ENCODE data around the gene ZNF277.

DNA sequence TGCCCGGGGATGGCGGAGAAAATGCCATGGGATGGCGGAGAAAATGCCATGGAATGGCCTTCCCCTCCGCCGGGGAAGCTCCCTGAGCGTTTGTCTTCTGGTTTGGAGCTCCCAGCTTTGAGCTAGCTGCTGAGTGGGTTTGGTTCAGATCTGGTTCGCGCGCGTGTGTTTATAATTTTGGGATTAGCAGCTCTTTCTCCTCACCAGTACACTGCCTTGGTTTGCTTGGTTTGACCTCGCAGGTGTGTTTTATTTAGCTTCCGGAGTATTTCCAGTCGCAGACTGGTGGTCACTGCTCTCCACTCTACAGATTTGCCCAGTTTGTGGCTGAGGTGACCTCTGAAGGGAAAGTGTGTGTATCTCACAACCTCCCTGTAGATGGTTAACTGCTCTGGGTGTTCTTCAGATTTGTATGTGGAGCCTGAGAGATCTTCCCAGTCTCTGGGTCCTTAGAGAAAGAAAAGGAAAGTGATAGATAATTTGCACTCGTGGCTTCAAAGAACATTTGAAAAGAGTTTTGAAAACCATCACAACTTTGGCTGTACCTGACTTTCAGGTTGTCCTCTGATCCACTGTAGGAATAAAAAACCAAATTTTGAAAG lies 597 bp downstream of the ZNF277 start:
- TF ChIP-seq POLR2A (IDR thresholded peaks at IDR 0.05), result no peak
- TF ChIP-seq, protein P1, sequence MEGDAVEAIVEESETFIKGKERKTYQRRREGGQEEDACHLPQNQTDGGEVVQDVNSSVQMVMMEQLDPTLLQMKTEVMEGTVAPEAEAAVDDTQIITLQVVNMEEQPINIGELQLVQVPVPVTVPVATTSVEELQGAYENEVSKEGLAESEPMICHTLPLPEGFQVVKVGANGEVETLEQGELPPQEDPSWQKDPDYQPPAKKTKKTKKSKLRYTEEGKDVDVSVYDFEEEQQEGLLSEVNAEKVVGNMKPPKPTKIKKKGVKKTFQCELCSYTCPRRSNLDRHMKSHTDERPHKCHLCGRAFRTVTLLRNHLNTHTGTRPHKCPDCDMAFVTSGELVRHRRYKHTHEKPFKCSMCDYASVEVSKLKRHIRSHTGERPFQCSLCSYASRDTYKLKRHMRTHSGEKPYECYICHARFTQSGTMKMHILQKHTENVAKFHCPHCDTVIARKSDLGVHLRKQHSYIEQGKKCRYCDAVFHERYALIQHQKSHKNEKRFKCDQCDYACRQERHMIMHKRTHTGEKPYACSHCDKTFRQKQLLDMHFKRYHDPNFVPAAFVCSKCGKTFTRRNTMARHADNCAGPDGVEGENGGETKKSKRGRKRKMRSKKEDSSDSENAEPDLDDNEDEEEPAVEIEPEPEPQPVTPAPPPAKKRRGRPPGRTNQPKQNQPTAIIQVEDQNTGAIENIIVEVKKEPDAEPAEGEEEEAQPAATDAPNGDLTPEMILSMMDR (IDR thresholded peaks at IDR 0.05), result no peak
- TF ChIP-seq EP300 (IDR thresholded peaks at IDR 0.05), result no peak

All from tibial nerve (tissue), 4 donors.